ENCODE measurements around the gene EIF2B4. TPM values are rescaled to one million over a fixed set of nuclear protein-coding genes. Genes with fewer than 3 reads are reported as not detected.
A peak's percentile ranks its signal among the peaks of the same experiment; 100 is the strongest.

EIF2B4 gene
- total and polyA plus RNA-seq, 9 of the 15 experiments (the other 6 are each of a cell fraction or from before 2014, with no cell fraction given), result 29.7 to 80.3 (median 58.9) TPM

- TF ChIP-seq MED1 (CRISPR knock-in tag; IDR thresholded peaks at IDR 0.05; ENCODE audit: borderline replicate concordance), result no peak
- peak; percentile 70 for TF ChIP-seq CBFA2T2 (conservative IDR thresholded peaks at IDR 0.05)
- TF ChIP-seq GABPA (tag; conservative IDR thresholded peaks at IDR 0.05; ENCODE audit: low read depth), result peak; percentile 94
- peak; percentile 62; the same call in 1 of the 2 replicates for TF ChIP-seq SPI1 (IDR thresholded peaks at IDR 0.05; ENCODE audit: borderline replicate concordance, low read depth, low read length)
- no peak for TF ChIP-seq KDM2B (CRISPR knock-in tag; IDR thresholded peaks at IDR 0.05)
- no peak for TF ChIP-seq SRSF3 (IDR thresholded peaks at IDR 0.05; ENCODE audit: insufficient read depth, low read length)
- TF ChIP-seq ZNF436 (CRISPR knock-in tag; IDR thresholded peaks at IDR 0.05), result no peak
- no peak for TF ChIP-seq TCF7 (IDR thresholded peaks at IDR 0.05; ENCODE audit: borderline replicate concordance)
- TF ChIP-seq, protein P1, sequence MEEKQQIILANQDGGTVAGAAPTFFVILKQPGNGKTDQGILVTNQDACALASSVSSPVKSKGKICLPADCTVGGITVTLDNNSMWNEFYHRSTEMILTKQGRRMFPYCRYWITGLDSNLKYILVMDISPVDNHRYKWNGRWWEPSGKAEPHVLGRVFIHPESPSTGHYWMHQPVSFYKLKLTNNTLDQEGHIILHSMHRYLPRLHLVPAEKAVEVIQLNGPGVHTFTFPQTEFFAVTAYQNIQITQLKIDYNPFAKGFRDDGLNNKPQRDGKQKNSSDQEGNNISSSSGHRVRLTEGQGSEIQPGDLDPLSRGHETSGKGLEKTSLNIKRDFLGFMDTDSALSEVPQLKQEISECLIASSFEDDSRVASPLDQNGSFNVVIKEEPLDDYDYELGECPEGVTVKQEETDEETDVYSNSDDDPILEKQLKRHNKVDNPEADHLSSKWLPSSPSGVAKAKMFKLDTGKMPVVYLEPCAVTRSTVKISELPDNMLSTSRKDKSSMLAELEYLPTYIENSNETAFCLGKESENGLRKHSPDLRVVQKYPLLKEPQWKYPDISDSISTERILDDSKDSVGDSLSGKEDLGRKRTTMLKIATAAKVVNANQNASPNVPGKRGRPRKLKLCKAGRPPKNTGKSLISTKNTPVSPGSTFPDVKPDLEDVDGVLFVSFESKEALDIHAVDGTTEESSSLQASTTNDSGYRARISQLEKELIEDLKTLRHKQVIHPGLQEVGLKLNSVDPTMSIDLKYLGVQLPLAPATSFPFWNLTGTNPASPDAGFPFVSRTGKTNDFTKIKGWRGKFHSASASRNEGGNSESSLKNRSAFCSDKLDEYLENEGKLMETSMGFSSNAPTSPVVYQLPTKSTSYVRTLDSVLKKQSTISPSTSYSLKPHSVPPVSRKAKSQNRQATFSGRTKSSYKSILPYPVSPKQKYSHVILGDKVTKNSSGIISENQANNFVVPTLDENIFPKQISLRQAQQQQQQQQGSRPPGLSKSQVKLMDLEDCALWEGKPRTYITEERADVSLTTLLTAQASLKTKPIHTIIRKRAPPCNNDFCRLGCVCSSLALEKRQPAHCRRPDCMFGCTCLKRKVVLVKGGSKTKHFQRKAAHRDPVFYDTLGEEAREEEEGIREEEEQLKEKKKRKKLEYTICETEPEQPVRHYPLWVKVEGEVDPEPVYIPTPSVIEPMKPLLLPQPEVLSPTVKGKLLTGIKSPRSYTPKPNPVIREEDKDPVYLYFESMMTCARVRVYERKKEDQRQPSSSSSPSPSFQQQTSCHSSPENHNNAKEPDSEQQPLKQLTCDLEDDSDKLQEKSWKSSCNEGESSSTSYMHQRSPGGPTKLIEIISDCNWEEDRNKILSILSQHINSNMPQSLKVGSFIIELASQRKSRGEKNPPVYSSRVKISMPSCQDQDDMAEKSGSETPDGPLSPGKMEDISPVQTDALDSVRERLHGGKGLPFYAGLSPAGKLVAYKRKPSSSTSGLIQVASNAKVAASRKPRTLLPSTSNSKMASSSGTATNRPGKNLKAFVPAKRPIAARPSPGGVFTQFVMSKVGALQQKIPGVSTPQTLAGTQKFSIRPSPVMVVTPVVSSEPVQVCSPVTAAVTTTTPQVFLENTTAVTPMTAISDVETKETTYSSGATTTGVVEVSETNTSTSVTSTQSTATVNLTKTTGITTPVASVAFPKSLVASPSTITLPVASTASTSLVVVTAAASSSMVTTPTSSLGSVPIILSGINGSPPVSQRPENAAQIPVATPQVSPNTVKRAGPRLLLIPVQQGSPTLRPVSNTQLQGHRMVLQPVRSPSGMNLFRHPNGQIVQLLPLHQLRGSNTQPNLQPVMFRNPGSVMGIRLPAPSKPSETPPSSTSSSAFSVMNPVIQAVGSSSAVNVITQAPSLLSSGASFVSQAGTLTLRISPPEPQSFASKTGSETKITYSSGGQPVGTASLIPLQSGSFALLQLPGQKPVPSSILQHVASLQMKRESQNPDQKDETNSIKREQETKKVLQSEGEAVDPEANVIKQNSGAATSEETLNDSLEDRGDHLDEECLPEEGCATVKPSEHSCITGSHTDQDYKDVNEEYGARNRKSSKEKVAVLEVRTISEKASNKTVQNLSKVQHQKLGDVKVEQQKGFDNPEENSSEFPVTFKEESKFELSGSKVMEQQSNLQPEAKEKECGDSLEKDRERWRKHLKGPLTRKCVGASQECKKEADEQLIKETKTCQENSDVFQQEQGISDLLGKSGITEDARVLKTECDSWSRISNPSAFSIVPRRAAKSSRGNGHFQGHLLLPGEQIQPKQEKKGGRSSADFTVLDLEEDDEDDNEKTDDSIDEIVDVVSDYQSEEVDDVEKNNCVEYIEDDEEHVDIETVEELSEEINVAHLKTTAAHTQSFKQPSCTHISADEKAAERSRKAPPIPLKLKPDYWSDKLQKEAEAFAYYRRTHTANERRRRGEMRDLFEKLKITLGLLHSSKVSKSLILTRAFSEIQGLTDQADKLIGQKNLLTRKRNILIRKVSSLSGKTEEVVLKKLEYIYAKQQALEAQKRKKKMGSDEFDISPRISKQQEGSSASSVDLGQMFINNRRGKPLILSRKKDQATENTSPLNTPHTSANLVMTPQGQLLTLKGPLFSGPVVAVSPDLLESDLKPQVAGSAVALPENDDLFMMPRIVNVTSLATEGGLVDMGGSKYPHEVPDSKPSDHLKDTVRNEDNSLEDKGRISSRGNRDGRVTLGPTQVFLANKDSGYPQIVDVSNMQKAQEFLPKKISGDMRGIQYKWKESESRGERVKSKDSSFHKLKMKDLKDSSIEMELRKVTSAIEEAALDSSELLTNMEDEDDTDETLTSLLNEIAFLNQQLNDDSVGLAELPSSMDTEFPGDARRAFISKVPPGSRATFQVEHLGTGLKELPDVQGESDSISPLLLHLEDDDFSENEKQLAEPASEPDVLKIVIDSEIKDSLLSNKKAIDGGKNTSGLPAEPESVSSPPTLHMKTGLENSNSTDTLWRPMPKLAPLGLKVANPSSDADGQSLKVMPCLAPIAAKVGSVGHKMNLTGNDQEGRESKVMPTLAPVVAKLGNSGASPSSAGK (IDR thresholded peaks at IDR 0.05), result peak; percentile 43
- TF ChIP-seq, protein P2, sequence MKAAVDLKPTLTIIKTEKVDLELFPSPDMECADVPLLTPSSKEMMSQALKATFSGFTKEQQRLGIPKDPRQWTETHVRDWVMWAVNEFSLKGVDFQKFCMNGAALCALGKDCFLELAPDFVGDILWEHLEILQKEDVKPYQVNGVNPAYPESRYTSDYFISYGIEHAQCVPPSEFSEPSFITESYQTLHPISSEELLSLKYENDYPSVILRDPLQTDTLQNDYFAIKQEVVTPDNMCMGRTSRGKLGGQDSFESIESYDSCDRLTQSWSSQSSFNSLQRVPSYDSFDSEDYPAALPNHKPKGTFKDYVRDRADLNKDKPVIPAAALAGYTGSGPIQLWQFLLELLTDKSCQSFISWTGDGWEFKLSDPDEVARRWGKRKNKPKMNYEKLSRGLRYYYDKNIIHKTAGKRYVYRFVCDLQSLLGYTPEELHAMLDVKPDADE (conservative IDR thresholded peaks at IDR 0.05; ENCODE audit: control insufficient read depth, low read depth, low read length), result no peak
- no peak for TF ChIP-seq MAFK (IDR thresholded peaks at IDR 0.05; ENCODE audit: low read length)
- no peak for TF ChIP-seq CBX5 (IDR thresholded peaks at IDR 0.05; ENCODE audit: borderline replicate concordance, low read depth)
- TF ChIP-seq LEF1 (IDR thresholded peaks at IDR 0.05), result no peak
- no peak for TF ChIP-seq ASH1L (IDR thresholded peaks at IDR 0.05; ENCODE audit: borderline replicate concordance, low read depth, partially characterized antibody)
- peak; percentile 82; the same call in 1 of the 2 replicates for TF ChIP-seq NFRKB (IDR thresholded peaks at IDR 0.05; ENCODE audit: low read depth)
Observed at GRCh38 chr2:27322766-27323595, 47.2 kb downstream of the EIF2B4 start, which contains the start of gene MPV17 (continued).

Measured in K562 (cell line).